T-helper 1 cell treated with Interleukin-12 subunit alpha and Interleukin-12 subunit beta and Interleukin-4 antibody, amounts not matched to agents 30 μg/mL and 1 μg/mL, for 36 hours (primary cell): Measurements from ENCODE around the gene YY1.
"Not testable (repeated sequence)": the region's sequence is repeated elsewhere in the genome, so short reads cannot be mapped to it uniquely, and the experiment has no call there.

Source experiments
- H3K27ac Mint-ChIP-seq: one replicate; pipeline ENCODE4 v1.8.0; 2021; ENCODE audit warnings: mild to moderate bottlenecking, mixed read lengths
- H3K27me3 Mint-ChIP-seq: one replicate; pipeline ENCODE4 v1.8.0; 2021; ENCODE audit warnings: low read depth, mixed read lengths
- H3K36me3 Mint-ChIP-seq: one replicate; pipeline ENCODE4 v1.8.0; 2021; ENCODE audit warnings: low read depth, mixed read lengths
- H3K4me1 Mint-ChIP-seq: one replicate; pipeline ENCODE4 v1.8.0; 2021; ENCODE audit warnings: low read depth, mixed read lengths
- H3K4me3 Mint-ChIP-seq: one replicate; pipeline ENCODE4 v1.8.0; 2021; ENCODE audit warnings: mild to moderate bottlenecking, moderate library complexity, mixed read lengths
- H3K9me3 Mint-ChIP-seq: one replicate; pipeline ENCODE4 v1.8.0; 2021; ENCODE audit warnings: mixed read lengths

The YY1 gene

DNA sequence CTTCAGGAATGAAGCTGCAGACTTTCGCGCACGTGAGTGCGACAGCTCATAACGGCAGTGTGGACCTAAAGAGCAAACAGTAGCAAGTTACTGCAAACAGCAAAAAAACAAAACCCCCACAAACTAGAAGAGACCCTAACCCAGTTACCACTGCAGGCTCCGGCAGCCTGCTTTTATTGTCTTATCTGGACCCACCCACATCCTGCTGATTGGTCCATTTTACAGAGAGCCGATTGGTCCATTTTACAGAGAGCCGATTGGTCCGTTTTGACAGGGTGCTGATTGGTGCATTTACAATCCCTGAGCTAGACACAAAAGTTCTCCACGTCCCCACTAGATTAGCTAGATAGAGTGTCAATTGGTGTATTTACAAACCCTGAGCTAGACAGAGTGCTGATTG lies 31.4 kb upstream of the YY1 start:
- not testable (repeated sequence) for H3K27me3 Mint-ChIP-seq, H3K4me1 Mint-ChIP-seq, H3K4me3 Mint-ChIP-seq, H3K36me3 Mint-ChIP-seq, H3K9me3 Mint-ChIP-seq, H3K27ac Mint-ChIP-seq

DNA sequence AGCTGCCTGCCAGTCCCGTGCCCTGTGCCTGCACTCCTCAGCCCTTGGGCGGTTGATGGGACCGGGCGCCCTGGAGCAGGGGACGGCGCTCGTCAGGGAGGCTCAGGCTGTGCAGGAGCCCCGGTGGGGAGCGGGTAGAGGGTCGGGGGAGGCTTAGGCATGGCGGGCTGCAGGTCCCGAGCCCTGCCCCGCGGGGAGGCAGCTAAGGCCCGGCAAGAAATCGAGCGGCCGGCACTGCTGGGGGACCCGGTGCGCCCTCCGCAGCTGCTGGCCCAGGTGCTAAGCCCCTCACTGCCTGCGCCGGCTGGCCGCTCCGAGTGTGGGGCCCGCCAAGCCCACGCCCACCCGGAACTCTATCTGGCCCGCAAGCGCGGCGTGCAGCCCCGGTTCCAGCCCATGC lies 30.8 kb upstream of the YY1 start:
- H3K4me1 Mint-ChIP-seq, H3K27ac Mint-ChIP-seq, H3K4me3 Mint-ChIP-seq: not testable (repeated sequence)

DNA sequence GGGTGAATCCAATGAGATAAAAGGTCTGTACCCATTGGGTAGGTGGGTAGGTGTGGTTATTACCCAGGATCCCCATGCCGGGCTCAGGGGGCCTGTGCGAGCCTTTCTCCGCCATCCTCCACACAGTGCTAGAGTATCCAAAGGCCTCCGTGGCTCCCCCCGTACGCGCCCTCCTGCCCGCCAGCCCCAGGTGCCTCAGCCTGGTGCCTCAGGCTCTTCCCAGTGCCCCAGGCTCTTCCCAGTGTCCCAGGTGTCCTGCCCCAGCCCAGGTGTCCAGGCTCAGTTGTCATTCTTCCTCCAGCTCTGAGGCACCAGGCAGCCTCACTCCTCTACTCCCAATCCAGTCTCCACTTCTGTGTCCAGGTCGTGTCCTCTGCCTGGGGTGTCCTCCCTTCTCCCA lies 27.6 kb upstream of the YY1 start:
- Mint-ChIP-seq H3K4me1 (peaks cover 18% of the 10 kb centered on the region), H3K27me3 (no peaks in the 10 kb centered on the region), H3K36me3 (no peaks in the 10 kb centered on the region), H3K9me3 (no peaks in the 10 kb centered on the region), H3K4me3 (no peak overlapping the region), H3K27ac (no peak overlapping the region)

More for the DNA sequence above, 30.8 kb upstream of the YY1 start:
- H3K27me3 Mint-ChIP-seq, H3K36me3 Mint-ChIP-seq, H3K9me3 Mint-ChIP-seq: not testable (repeated sequence)

DNA sequence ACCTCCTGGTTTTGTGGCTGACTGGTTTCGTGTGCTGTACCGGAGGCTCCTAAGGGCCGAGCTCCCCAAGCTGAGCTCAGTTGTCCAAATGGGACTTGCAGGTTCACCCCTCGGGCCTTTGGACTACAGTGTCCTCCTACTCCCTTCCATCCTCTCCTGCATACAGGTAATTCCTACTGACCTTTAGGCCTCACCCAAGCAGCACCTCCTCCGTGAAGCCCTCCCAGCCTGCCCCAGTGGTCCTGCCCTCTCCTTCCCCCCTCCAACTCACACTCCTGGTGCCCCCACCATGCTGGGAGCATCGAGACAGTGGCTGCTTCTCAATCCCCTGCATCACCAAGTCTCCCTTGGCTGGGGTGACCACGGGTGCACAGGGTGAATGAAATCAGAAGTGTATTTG lies 27.1 kb upstream of the YY1 start:
- H3K4me3 Mint-ChIP-seq, result no peak overlapping the region

DNA sequence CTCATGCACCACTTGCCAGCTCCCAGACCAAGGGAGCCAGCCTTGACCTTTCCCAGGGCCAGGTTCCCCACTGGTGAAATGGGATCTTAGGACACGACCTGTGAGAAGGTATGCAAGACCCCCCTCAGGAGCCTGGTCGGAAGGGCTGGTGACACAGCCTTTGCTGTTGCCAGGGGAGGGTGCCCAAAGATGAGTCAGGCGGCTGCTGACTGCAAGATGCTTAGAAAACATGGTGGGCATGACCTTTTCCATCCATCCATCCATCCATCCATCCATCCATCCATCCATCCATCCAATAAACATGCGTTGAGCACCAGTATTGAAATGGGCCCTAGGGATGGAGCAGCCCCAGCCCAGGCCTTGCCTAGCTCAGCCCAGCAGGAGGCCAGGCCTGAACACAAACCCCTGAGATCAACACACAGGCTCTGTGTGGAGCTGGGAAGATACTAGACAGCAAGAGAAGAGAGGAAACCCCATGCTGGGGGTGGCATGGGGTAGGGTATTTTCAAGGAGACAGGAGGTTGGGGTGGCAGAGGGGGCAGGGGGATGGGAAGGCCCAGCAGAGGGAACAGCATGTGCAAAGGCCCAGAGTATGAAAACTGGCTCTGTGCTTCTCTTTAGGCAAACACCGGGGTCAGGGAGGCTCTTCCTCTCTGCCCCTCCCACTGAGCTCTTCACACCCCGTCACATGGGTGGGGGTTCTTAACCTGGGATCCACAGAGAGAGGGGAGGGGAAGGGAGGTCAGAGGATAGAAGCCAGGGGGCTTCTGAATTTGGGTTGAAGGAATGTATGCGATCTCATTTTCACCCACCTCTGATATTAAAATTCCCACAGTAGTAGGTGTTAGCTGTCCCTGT lies 26.2 kb upstream of the YY1 start:
- Mint-ChIP-seq H3K4me1 (peaks cover 18% of the 10 kb centered on the region), H3K36me3 (no peaks in the 10 kb centered on the region), H3K4me3 (peak overlapping the region; percentile 74), H3K27me3 (no peaks in the 10 kb centered on the region), H3K9me3 (no peaks in the 10 kb centered on the region), H3K27ac (peak overlapping the region; percentile 28)

More for the DNA sequence above, 27.1 kb upstream of the YY1 start:
- H3K27me3 Mint-ChIP-seq, result no peaks in the 10 kb centered on the region
- no peak overlapping the region for H3K27ac Mint-ChIP-seq
- H3K4me1 Mint-ChIP-seq, result peaks cover 18% of the 10 kb centered on the region
- no peaks in the 10 kb centered on the region for H3K36me3 Mint-ChIP-seq
- H3K9me3 Mint-ChIP-seq, result no peaks in the 10 kb centered on the region

DNA sequence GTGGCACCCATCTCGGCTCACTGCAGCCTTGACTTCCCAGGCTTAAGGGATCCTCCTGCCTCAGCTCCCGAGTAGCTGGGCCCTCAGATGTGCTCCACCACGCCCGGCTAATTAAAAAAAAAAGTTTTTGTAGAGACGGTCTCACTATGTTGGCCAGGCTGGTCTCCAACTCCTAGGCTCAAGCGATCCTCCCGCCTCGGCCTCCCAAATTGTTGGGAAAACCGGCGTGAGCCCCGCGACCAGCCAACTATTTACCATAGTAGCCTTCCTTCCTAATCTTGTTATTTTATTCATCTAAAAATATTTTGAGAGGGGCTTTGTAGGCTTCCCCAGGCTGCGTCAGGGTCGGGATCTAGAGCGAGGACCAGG lies 25.4 kb upstream of the YY1 start:
- H3K9me3 Mint-ChIP-seq, result no peaks in the 10 kb centered on the region
- peaks cover 18% of the 10 kb centered on the region for H3K4me1 Mint-ChIP-seq
- peak overlapping the region; percentile 80 for H3K27ac Mint-ChIP-seq
- H3K4me3 Mint-ChIP-seq, result peak overlapping the region; percentile 74
- H3K36me3 Mint-ChIP-seq, result no peaks in the 10 kb centered on the region
- no peaks in the 10 kb centered on the region for H3K27me3 Mint-ChIP-seq

DNA sequence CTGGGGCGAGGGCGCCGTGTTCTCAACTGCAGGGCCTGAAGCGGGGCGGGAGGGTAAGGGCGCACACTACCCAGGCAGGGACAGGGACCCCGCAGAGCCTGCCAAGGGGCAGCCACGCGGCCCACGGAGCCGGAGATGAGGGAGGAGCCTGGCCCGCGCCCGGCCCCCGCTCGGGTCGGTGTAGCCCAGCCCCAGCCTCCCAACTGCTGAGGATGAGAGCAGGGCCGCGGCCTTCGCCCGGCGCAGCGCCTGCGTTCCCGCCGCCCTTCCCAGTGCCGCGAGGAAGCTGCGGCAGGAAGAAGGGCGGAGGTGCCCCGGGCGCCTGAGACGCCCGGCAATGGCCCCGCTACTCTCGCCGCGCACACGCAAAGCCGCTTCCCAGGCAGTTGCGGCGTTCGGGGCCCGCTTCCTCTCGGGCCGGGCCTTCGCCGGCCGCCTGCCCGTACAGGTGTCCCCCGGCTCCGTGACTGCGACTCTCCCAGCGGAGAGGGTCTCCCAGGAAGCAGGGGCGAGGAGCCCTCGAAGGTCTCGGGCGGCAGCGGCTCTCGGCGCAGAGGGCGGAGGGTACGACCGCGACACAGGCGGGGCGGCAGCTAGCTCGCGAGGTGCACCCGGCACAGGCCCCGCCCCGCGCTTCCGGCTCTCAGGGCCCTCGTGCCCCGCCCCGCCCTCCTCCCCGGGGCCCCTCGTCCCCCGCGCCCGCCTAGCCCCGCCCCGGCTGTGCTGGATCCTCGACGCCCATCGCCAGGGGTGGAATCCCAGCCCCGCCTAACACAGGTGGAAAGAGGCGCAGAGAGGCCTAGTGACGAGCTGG lies 24.8 kb upstream of the YY1 start:
- no peaks in the 10 kb centered on the region for H3K9me3 Mint-ChIP-seq
- peaks cover 18% of the 10 kb centered on the region for H3K4me1 Mint-ChIP-seq
- peak overlapping the region; percentile 86 for H3K27ac Mint-ChIP-seq
- H3K27me3 Mint-ChIP-seq, result no peaks in the 10 kb centered on the region
- H3K4me3 Mint-ChIP-seq, result peak overlapping the region; percentile 76
- H3K36me3 Mint-ChIP-seq, result no peaks in the 10 kb centered on the region

DNA sequence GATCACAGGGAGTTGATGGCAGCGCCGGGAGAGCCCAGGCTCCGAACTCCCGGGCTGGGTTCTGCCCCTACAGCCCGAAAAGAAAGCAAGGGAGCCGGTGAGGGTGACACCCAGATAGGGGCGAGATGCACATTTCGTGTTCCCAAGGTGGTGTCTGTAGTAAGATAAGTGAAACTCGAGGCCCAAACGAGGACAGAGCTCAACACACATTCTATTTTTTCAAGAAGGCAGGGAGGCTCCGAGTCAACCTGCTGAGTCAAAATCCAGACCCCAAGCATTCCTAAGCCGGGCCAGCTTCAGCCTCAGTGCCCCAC lies 24.2 kb upstream of the YY1 start:
- H3K36me3 Mint-ChIP-seq, result no peaks in the 10 kb centered on the region
- peak overlapping the region; percentile 76 for H3K4me3 Mint-ChIP-seq
- peak overlapping the region; percentile 86 for H3K27ac Mint-ChIP-seq
- H3K27me3 Mint-ChIP-seq, result no peaks in the 10 kb centered on the region
- H3K4me1 Mint-ChIP-seq, result peaks cover 20% of the 10 kb centered on the region
- no peaks in the 10 kb centered on the region for H3K9me3 Mint-ChIP-seq

DNA sequence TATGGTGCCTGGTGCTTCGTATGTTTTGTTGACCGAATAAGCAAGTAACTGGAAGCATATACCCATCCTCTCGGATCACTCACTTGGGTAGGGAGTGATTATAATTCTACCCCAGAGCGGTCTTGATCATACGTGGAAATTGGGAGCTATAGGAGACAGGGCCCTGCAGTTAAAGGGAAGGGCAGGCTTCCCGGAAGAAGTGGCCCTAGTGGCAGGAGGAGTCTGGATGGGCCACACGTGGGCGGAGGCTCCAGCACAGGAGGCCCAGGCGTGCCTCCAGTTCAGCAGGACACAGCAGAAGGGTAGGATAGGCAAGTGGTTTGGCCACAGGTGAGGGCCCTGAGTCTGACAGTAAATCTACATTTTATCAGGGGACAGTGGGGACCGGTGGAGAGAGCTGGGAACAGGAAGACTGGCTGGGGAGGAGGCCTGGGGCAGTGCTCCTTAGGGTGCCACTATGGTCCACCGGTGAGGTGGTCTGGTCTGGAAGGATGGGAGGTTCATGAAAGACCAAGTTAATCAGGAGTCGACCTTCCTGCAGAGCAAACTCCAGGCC lies 23.5 kb upstream of the YY1 start:
- no peaks in the 10 kb centered on the region for H3K36me3 Mint-ChIP-seq
- H3K4me1 Mint-ChIP-seq, result peaks cover 20% of the 10 kb centered on the region
- H3K4me3 Mint-ChIP-seq, result peak overlapping the region; percentile 8
- H3K9me3 Mint-ChIP-seq, result no peaks in the 10 kb centered on the region
- H3K27me3 Mint-ChIP-seq, result no peaks in the 10 kb centered on the region
- peak overlapping the region; percentile 52 for H3K27ac Mint-ChIP-seq

DNA sequence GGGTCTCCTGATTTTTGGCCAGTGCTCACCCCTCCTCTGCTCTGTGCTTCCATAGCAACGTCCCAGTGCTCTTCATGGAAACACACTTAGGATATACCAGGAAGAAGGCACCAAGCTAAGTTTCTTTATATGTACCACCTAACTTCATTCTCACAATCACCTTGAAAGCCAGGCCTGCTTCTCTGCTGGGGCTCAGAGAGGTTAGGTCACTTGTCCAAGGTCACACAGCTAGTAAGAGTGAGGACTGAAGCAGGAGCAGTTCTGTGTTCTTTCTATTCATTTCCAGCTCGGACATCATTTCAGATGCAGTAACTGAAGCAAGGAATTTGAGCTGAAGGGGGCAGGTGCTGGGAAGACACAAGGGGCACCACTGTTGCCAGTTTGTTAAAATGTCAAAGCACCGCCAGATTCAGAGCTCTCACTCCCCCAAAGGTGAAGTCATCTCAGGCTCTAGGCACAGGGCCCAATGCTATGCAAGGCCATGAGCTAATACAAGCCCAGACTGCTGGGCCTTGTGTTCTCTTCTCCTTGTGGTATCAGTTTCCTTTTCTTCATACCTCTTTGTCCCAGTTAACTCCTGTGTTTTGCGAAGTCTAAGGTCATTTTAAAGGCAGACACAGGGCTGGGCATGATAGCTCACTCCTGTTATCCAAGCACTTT lies 19.7 kb upstream of the YY1 start:
- Mint-ChIP-seq H3K27me3 (no peaks in the 10 kb centered on the region), H3K4me3 (no peak overlapping the region), H3K4me1 (peaks cover 10% of the 10 kb centered on the region), H3K36me3 (no peaks in the 10 kb centered on the region), H3K9me3 (no peaks in the 10 kb centered on the region), H3K27ac (no peak overlapping the region)

DNA sequence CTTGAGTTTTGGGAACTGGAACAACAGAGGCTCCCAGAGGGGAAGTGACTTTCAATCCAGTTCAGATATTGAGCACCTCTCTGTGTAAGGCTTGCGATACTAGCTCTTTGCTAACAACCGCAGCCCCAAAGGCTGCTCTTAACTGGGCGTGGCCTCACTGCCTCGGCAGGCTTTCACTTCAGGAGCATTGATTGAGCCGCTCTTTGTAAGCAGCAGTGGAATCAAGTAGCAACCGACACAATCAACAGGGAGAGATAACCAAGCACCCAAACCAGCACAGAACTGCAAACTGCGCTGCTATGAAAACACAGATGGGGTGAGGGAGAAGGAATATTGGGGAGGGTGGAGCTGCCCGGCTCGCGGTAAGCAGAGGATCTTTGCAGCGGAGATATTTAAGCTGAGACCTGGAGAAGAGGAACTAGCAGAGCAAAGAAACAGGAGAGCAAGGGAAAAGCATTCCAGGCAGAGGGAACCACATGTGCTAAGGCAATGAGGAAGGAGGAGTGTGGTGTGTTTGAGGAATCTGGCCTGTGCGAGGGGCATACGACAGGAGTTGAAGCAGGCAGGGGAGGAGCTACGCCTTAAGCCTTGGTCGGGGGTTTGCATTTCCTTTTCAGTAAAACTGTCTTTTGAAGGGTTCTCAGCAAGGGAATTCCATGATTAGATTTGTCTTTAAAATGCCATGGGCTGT lies 17.3 kb upstream of the YY1 start:
- peaks cover 5% of the 10 kb centered on the region for H3K4me1 Mint-ChIP-seq
- no peaks in the 10 kb centered on the region for H3K9me3 Mint-ChIP-seq
- H3K4me3 Mint-ChIP-seq, result no peak overlapping the region
- no peak overlapping the region for H3K27ac Mint-ChIP-seq
- H3K36me3 Mint-ChIP-seq, result peaks cover 2% of the 10 kb centered on the region
- no peaks in the 10 kb centered on the region for H3K27me3 Mint-ChIP-seq

DNA sequence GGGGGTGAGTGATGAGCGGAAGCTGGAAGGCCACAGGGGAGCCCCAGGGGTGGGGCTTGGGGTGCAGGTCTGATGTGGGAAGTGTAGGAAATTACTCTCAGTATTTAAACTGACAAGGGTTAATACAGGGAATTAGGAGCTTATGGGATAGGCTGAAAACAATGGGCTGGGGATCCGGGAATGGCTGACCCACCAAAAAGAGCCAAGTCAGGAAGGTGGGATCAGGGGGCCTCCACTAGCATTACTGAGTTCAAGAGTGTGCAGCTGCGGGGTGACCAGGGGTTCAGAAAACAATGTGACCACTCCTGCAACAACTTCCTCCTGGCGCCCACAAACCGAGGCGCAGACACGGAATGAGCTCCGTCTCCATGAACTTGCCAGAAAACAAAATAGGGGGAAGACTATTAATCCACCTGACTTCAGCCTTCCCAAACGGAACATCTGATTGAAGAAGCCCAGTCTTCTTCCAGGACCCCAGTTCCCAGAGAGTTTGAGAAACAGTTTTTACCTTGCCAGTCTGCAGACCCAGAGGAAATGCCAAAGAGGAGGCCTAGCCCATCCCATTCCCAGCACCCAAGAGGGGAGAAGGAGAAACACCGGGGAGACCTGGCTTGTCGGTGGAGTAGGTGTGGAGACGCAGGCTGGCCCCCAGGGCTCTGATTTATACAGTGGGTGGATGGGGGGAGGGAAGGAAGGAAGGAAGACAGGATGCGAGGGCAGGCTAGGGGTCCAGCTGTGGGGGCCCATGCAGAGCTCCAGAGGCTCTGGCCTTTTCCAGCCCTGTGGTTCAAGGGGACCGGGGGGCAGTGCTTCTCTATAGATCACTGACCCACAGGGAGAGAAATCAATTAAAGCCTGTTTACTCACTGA lies 16.5 kb upstream of the YY1 start:
- no peaks in the 10 kb centered on the region for H3K27me3 Mint-ChIP-seq
- peaks cover 2% of the 10 kb centered on the region for H3K36me3 Mint-ChIP-seq
- no peak overlapping the region for H3K27ac Mint-ChIP-seq
- peaks cover 5% of the 10 kb centered on the region for H3K4me1 Mint-ChIP-seq
- no peaks in the 10 kb centered on the region for H3K9me3 Mint-ChIP-seq
- H3K4me3 Mint-ChIP-seq, result peak overlapping the region; percentile 76

DNA sequence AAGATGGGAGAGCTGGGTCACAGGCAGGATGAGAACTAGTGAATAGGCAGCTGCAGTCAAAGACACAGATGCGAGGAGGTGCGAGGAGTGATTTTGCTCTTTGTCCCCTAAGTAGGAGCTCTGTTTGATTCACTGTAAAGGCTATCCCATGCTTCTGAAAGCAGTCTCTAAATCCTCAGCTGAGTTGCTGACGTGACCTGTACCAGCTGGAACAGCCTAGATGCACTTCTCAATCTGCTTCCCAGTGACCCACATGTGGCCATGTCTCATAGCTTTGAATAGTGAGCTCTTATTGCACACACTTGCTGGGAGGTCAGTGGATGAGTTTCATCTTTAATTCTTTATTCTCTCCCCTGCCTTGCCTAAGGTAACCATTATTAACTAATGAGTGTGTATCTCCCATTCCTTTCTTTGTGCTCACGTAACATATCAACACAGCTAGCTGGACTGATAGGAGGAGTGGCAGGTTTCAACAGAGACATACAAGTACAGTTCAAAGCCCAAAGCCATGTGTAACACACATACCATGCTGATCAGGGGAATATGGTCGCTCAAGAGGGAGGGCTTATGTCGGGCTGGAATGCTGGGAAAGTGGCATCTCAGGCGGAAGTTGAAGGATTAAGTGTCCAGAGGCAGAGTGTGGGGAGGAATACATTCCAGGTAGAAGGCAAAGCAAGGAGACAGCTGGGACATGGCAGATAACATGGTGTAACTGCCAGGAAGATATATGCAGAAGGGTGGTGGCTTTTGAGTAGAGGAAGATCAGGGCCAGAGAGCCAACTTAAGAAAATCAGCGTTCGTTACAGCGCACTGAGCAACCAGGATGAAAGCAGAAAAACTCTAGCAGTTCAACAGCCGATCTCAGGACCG lies 15.4 kb upstream of the YY1 start:
- H3K4me3 Mint-ChIP-seq, result peak overlapping the region; percentile 76
- no peaks in the 10 kb centered on the region for H3K27me3 Mint-ChIP-seq
- H3K4me1 Mint-ChIP-seq, result peaks cover 5% of the 10 kb centered on the region
- H3K9me3 Mint-ChIP-seq, result no peaks in the 10 kb centered on the region
- peaks cover 2% of the 10 kb centered on the region for H3K36me3 Mint-ChIP-seq
- H3K27ac Mint-ChIP-seq, result peak overlapping the region; percentile 88
